ENCODE measurements around the gene LPCAT2.

DNA sequence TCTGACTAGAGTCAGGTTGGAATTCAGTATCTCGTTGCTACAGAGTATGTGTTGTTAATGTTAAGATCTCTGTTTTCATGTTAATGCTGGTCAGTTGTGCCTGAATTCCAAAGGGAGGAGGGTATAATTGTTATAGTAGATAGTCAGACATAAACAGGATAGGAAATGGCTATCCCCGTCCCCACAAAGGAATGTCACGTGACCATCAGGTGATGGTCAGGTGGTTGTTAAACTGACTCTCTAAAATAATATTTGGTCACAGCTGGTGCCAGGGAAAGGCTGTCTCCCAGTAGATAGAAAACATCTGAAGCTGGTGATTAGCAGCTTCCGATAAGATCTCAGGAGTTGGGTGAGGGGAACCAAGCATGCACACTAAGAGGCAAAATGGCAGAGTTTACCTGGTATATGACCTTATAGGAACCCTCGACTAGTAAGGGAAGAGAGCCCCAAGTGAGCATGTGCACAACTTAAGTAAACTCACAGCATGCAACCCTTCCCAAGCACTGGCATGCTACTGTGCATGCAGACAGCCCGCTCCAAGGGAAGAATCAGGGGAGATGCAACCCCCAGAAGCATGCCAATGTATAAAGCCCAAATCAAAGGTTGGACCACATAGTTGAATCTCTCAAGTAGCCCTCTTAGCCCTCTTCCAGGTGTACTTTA lies 119.6 kb downstream of the LPCAT2 start:
- TF ChIP-seq POLR2A (IDR thresholded peaks at IDR 0.05) (no peak), POLR2AphosphoS5 (IDR thresholded peaks at IDR 0.05; ENCODE audit: insufficient read depth in 1 of 2, low read depth in 1 of 2) (no peak)
- TF ChIP-seq, protein P1, sequence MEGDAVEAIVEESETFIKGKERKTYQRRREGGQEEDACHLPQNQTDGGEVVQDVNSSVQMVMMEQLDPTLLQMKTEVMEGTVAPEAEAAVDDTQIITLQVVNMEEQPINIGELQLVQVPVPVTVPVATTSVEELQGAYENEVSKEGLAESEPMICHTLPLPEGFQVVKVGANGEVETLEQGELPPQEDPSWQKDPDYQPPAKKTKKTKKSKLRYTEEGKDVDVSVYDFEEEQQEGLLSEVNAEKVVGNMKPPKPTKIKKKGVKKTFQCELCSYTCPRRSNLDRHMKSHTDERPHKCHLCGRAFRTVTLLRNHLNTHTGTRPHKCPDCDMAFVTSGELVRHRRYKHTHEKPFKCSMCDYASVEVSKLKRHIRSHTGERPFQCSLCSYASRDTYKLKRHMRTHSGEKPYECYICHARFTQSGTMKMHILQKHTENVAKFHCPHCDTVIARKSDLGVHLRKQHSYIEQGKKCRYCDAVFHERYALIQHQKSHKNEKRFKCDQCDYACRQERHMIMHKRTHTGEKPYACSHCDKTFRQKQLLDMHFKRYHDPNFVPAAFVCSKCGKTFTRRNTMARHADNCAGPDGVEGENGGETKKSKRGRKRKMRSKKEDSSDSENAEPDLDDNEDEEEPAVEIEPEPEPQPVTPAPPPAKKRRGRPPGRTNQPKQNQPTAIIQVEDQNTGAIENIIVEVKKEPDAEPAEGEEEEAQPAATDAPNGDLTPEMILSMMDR (IDR thresholded peaks at IDR 0.05) = no peak

Measured in vagina (tissue), 2 donors.